ENCODE measurements around the gene MAD1L1. TPM values are rescaled to one million over a fixed set of nuclear protein-coding genes. Genes with fewer than 3 reads are reported as not detected.

MAD1L1 gene
- total and polyA plus RNA-seq, 2 of the 4 experiments (the other 2 are of a cell fraction): 29.0 to 40.9 TPM

GRCh38 chr7:2223321-2223720 is 9.4 kb downstream of the MAD1L1 start:
- Histone ChIP-seq H3K27me3 (ENCODE audit: control insufficient read depth, insufficient read depth, low read length) (no peaks in the 10 kb centered on the region), H3K4me2 (ENCODE audit: low read depth, low read length) (no peak overlapping the region), H3K4me1 (ENCODE audit: control insufficient read depth, insufficient read depth, low read length) (no peaks in the 10 kb centered on the region), H2BK120ac (ENCODE audit: low read depth, low read length) (no peak overlapping the region), H3K56ac (ENCODE audit: extremely low read depth, insufficient read depth, low read length) (no peak overlapping the region), H2AK9ac (replicated peaks; ENCODE audit: low read depth, low read length, poor library complexity) (no peak overlapping the region), H4K20me1 (ENCODE audit: insufficient read depth, low read length) (peaks cover 3% of the 10 kb centered on the region), H3K27ac (ENCODE audit: insufficient read depth, low read length) (no peak overlapping the region), H3K4ac (ENCODE audit: low read depth, low read length) (no peak overlapping the region), H2BK20ac (ENCODE audit: low read depth, low read length) (no peak overlapping the region), H3K14ac (replicated peaks; ENCODE audit: low read depth, low read length) (no peak overlapping the region), H4K91ac (ENCODE audit: insufficient read depth, low read depth, low read length) (no peak overlapping the region), H2AFZ (replicated peaks; ENCODE audit: low read length, poor library complexity) (no peak overlapping the region), H3K9me3 (ENCODE audit: control insufficient read depth, insufficient read depth, low read length) (no peaks in the 10 kb centered on the region), H2BK5ac (ENCODE audit: low read depth, low read length, poor library complexity, severe bottlenecking) (no peak overlapping the region), H3K23ac (ENCODE audit: low read depth, low read length) (no peak overlapping the region), H3K18ac (ENCODE audit: low read depth, low read length) (no peak overlapping the region), H3K36me3 (ENCODE audit: control insufficient read depth, insufficient read depth, low read length) (peaks cover 54% of the 10 kb centered on the region), H2AK5ac (ENCODE audit: low read depth, low read length) (no peak overlapping the region), H3K9me1 (ENCODE audit: insufficient read depth, low read length) (no peaks in the 10 kb centered on the region), H4K5ac (ENCODE audit: low read depth, low read length) (no peak overlapping the region), H2BK15ac (ENCODE audit: low read depth, low read length) (no peak overlapping the region), H4K8ac (ENCODE audit: low read depth in 2 of 2, low read length in 2 of 2) (no peak overlapping the region), H3K4me3 (ENCODE audit: insufficient read depth, low read depth, low read length) (no peak overlapping the region), H3K9ac (ENCODE audit: low read depth, low read length) (no peak overlapping the region), H3K79me1 (ENCODE audit: low read depth in 1 of 2, low read length in 2 of 2) (peaks cover 8 to 30% of the 10 kb centered on the region in 2 experiments; a peak in 3 of 4 replicates)
- 89% methylated on average over 11 of the region's 17 CpGs; no CpG with 5 or more reads in 1 of the 2 experiments for WGBS, 2 experiments (ENCODE audit: extremely low coverage in 2 of 2, insufficient read length in 1 of 2)
- ChIA-PET POLR2A (ENCODE audit: unreplicated experiment) (no interaction called here), CTCF (no interaction called here)
- BruUV-seq (replicated peaks): no TSS peak
- no peak for ATAC-seq (ENCODE audit: low read depth)
- in situ Hi-C loops (cut with MboI; ENCODE audit: low sequenced_read_pairs) (no loop called here), dilution Hi-C loops (cut with HindIII; ENCODE audit: low sequenced_read_pairs, unreplicated experiment) (no loop called here), intact Hi-C loops (cut with micrococcal nuclease) (no loop called here)
- TF ChIP-seq ELK1 (IDR thresholded peaks at IDR 0.05; ENCODE audit: borderline replicate concordance, low read depth, low read length): no peak
- no peak for TF ChIP-seq USF2 (IDR thresholded peaks at IDR 0.05; ENCODE audit: low read depth, low read length)
- no peak for TF ChIP-seq RFX5 (IDR thresholded peaks at IDR 0.05; ENCODE audit: low read depth, low read length)
- no peak for TF ChIP-seq RCOR1 (IDR thresholded peaks at IDR 0.05; ENCODE audit: insufficient replicate concordance, low read length)
- TF ChIP-seq CTCF (conservative IDR thresholded peaks at IDR 0.05; ENCODE audit: low read depth, low read length): no peak
- TF ChIP-seq MAZ (IDR thresholded peaks at IDR 0.05; ENCODE audit: borderline replicate concordance, low read depth, low read length): no peak
- TF ChIP-seq POLR2A (IDR thresholded peaks at IDR 0.05; ENCODE audit: low read depth, low read length): no peak
- TF ChIP-seq CHD1 (IDR thresholded peaks at IDR 0.05; ENCODE audit: low read depth, low read length): no peak
- DNase-seq: no peak
